ENCODE data around the gene LDLRAD4.
"Not testable (repeated sequence)": the region's sequence is repeated elsewhere in the genome, so short reads cannot be mapped to it uniquely, and the experiment has no call there.

The LDLRAD4 gene

GRCh38 chr18:13313006-13313686 lies 94.6 kb downstream of the LDLRAD4 start:
- DNase-seq: no peak

GRCh38 chr18:13315000-13315399 lies 96.4 kb downstream of the LDLRAD4 start:
- no peak for DNase-seq

- DNase-seq: no peak
Observed at GRCh38 chr18:13316063-13316462, 97.5 kb downstream of the LDLRAD4 start.

GRCh38 chr18:13317801-13318200 lies 99.2 kb downstream of the LDLRAD4 start:
- no peak for DNase-seq

- DNase-seq: no peak
Observed at GRCh38 chr18:13318731-13319501, 100.4 kb downstream of the LDLRAD4 start.

GRCh38 chr18:13319629-13320028 lies 101.1 kb downstream of the LDLRAD4 start:
- DNase-seq: no peak

GRCh38 chr18:13320096-13320495 lies 101.5 kb downstream of the LDLRAD4 start:
- DNase-seq: no peak

GRCh38 chr18:13320891-13321425 lies 102.4 kb downstream of the LDLRAD4 start:
- DNase-seq: no peak

GRCh38 chr18:13321923-13322322 lies 103.4 kb downstream of the LDLRAD4 start:
- no peak for DNase-seq

GRCh38 chr18:13323186-13323585 lies 104.6 kb downstream of the LDLRAD4 start:
- no peak for DNase-seq

GRCh38 chr18:13324880-13325279 lies 106.3 kb downstream of the LDLRAD4 start:
- no peak for DNase-seq

GRCh38 chr18:13328213-13328612 lies 109.7 kb downstream of the LDLRAD4 start:
- no peak for DNase-seq

- DNase-seq: no peak
Observed at GRCh38 chr18:13330996-13331395, 112.4 kb downstream of the LDLRAD4 start.

GRCh38 chr18:13331846-13332245 lies 113.3 kb downstream of the LDLRAD4 start:
- no peak for DNase-seq

- DNase-seq: no peak
Observed at GRCh38 chr18:13332874-13333273, 114.3 kb downstream of the LDLRAD4 start.

- no peak for DNase-seq
Observed at GRCh38 chr18:13335903-13336302, 117.3 kb downstream of the LDLRAD4 start.

- DNase-seq: no peak
Observed at GRCh38 chr18:13336841-13337240, 118.3 kb downstream of the LDLRAD4 start.

- DNase-seq: no peak
Observed at GRCh38 chr18:13337369-13337768, 118.8 kb downstream of the LDLRAD4 start.

- DNase-seq: no peak
Observed at GRCh38 chr18:13338318-13338717, 119.8 kb downstream of the LDLRAD4 start.

- DNase-seq: no peak
Observed at GRCh38 chr18:13339653-13340052, 121.1 kb downstream of the LDLRAD4 start.

GRCh38 chr18:13346449-13346848 lies 127.9 kb downstream of the LDLRAD4 start:
- DNase-seq: not testable (repeated sequence)

- DNase-seq: no peak
Observed at GRCh38 chr18:13353084-13353823, 134.7 kb downstream of the LDLRAD4 start.

- no peak for DNase-seq
Observed at GRCh38 chr18:13354402-13354801, 135.8 kb downstream of the LDLRAD4 start.

Measured in RPMI8226 (cell line).